GM12878 (cell line): ENCODE results near the gene NR3C1. TPM values are rescaled to one million over a fixed set of nuclear protein-coding genes. Genes with fewer than 3 reads are reported as not detected.
A peak's percentile ranks its signal among the peaks of the same experiment; 100 is the strongest.

Experiments
- CHD1 ChIP-seq: IDR thresholded peaks from 2 replicates; pipeline ENCODE4 v1.6.1; 2012; ENCODE audit warnings: low read depth, low read length, improper control_type of control experiment
- CREM ChIP-seq: IDR thresholded peaks from 2 replicates; pipeline ENCODE4 v1.6.1; 2014; ENCODE audit warnings: antibody characterized with exemption, low read depth
- IKZF1 ChIP-seq: fragments of 450-650 bp; conservative IDR thresholded peaks from 2 replicates; pipeline ENCODE4 v1.6.1; 2017; ENCODE audit warnings: antibody characterized with exemption, mild to moderate bottlenecking
- IRF4 ChIP-seq: IDR thresholded peaks from 2 replicates; pipeline ENCODE4 v1.6.1; 2011; ENCODE audit warnings: low read depth, low read length
- MLLT1 ChIP-seq: fragments of 450-650 bp; IDR thresholded peaks from 2 replicates; pipeline ENCODE4 v1.6.1; 2016; ENCODE audit warnings: mild to moderate bottlenecking
- NFXL1 ChIP-seq: fragments of 450-650 bp; IDR thresholded peaks from 2 replicates; pipeline ENCODE4 v1.6.1; 2017; ENCODE audit warnings: antibody characterized with exemption, mild to moderate bottlenecking, borderline replicate concordance
- POLR2AphosphoS2 ChIP-seq: IDR thresholded peaks from 2 replicates; pipeline ENCODE4 v1.6.1; 2011; ENCODE audit warnings: low read depth, mild to moderate bottlenecking, low read length, improper control_type of control experiment, moderate library complexity
- RAD51 ChIP-seq: fragments of 450-650 bp; IDR thresholded peaks from 2 replicates; pipeline ENCODE4 v1.6.1; 2016; ENCODE audit warnings: moderate library complexity, mild to moderate bottlenecking, inconsistent platforms
- RELB ChIP-seq: fragments of 450-650 bp; IDR thresholded peaks from 2 replicates; pipeline ENCODE4 v1.6.1; 2017; ENCODE audit warnings: low read depth, mild to moderate bottlenecking, moderate library complexity
- SMAD5 ChIP-seq: IDR thresholded peaks from 2 replicates; pipeline ENCODE4 v1.6.1; 2016; ENCODE audit warnings: antibody characterized with exemption, low read depth
- SMC3 ChIP-seq: IDR thresholded peaks from 2 replicates; pipeline ENCODE4 v1.6.1; 2011; ENCODE audit warnings: low read length, improper control_type of control experiment, borderline replicate concordance
- polyA plus RNA-seq, 11 experiments: library from polyadenylated mRNA; depleted of rRNA in 4 of 11; unstranded in 6 of 11; stranded (reverse) in 5 of 11; fragments of >200 nt; fragmentation: Nextera tagmentation in 4 of 11; fragmentation: Illumina TruSeq in 1 of 11; extraction: Ambion mirVana in 4 of 11; extraction: Trizol in 1 of 11; gene quantifications; 1 replicate in 1 of 11; 2 replicates in 10 of 11; pipeline versions ENCODE4 v1.2.1 to v1.2.3, GENCODE V29; 2011 to 2016; ENCODE audit warnings: inconsistent platforms in 2 of 11, missing spikeins in 2 of 11, low read depth in 1 of 11
- total RNA-seq, 4 experiments: library from RNA; depleted of rRNA in 3 of 4; stranded (reverse); fragments of >200 nt in 3 of 4; fragmentation: Illumina TruSeq in 1 of 4; extraction: Trizol in 1 of 4; gene quantifications; 2 replicates each; pipeline versions ENCODE4 v1.2.1 to v1.2.3, GENCODE V29; 2013 to 2021
- TF ChIP-seq, protein P1 (sequence below): fragments of 450-650 bp; IDR thresholded peaks from 2 replicates; pipeline ENCODE4 v1.6.1; 2017; ENCODE audit warnings: mild to moderate bottlenecking, moderate library complexity
- TF ChIP-seq, protein P2 (sequence below): IDR thresholded peaks from 2 replicates; pipeline ENCODE4 v1.6.1; 2011; ENCODE audit warnings: borderline replicate concordance, low read depth, mild to moderate bottlenecking, moderate library complexity, low read length; ENCODE audit not compliant: insufficient read depth, poor library complexity, severe bottlenecking
- TF ChIP-seq, protein P3 (sequence below): fragments of 450-650 bp; IDR thresholded peaks from 2 replicates; pipeline ENCODE4 v1.6.1; 2017; ENCODE audit warnings: mild to moderate bottlenecking, moderate library complexity
- TF ChIP-seq, protein P4 (sequence below), 3 experiments: IDR thresholded peaks in 2 of 3; conservative IDR thresholded peaks in 1 of 3; 2 replicates each; pipeline ENCODE4 v1.5.1; 2011; ENCODE audit warnings: low read depth in 3 of 3, low read length in 3 of 3, mild to moderate bottlenecking in 3 of 3, control low read depth in 2 of 3, moderate library complexity in 2 of 3, inconsistent platforms in 1 of 3, mixed read lengths in 1 of 3; ENCODE audit not compliant: control insufficient read depth in 2 of 3, insufficient read depth in 1 of 3; ENCODE audit errors: extremely low read depth in 1 of 3

Gene NR3C1
- total and polyA plus RNA-seq, 10 of the 15 experiments (the other 5 are each of a cell fraction or from before 2014, with no cell fraction given): 49.7 to 141 (median 109) TPM

DNA sequence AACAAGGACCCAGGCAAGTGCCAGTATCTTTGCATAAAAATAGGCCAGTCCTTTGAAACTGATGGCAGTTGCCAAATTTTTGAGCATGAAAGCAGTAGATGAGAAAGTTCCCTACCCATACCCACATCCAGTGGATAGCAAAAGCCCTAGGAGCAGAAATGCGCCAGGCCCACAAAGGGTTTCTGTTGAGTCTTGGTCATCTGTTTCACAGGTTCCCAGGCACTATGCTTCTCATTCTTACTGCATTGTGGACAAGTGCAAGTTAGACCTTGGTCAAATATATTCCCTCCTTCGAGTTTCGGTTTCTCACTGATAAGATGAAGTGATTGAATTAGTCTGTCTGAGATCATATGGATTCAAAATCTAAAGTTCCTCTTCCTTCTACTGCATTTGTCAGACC lies 152.3 kb downstream of the NR3C1 start (continued):
- TF ChIP-seq, protein P1, sequence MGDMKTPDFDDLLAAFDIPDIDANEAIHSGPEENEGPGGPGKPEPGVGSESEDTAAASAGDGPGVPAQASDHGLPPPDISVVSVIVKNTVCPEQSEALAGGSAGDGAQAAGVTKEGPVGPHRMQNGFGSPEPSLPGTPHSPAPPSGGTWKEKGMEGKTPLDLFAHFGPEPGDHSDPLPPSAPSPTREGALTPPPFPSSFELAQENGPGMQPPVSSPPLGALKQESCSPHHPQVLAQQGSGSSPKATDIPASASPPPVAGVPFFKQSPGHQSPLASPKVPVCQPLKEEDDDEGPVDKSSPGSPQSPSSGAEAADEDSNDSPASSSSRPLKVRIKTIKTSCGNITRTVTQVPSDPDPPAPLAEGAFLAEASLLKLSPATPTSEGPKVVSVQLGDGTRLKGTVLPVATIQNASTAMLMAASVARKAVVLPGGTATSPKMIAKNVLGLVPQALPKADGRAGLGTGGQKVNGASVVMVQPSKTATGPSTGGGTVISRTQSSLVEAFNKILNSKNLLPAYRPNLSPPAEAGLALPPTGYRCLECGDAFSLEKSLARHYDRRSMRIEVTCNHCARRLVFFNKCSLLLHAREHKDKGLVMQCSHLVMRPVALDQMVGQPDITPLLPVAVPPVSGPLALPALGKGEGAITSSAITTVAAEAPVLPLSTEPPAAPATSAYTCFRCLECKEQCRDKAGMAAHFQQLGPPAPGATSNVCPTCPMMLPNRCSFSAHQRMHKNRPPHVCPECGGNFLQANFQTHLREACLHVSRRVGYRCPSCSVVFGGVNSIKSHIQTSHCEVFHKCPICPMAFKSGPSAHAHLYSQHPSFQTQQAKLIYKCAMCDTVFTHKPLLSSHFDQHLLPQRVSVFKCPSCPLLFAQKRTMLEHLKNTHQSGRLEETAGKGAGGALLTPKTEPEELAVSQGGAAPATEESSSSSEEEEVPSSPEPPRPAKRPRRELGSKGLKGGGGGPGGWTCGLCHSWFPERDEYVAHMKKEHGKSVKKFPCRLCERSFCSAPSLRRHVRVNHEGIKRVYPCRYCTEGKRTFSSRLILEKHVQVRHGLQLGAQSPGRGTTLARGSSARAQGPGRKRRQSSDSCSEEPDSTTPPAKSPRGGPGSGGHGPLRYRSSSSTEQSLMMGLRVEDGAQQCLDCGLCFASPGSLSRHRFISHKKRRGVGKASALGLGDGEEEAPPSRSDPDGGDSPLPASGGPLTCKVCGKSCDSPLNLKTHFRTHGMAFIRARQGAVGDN: 0 out of 2 replicates have a peak, but pooled peaks have one; percentile 15
- peak; percentile 44; the same call in 1 of the 2 replicates for TF ChIP-seq CREM
- no peak for TF ChIP-seq NFXL1
- no peak for TF ChIP-seq POLR2AphosphoS2
- TF ChIP-seq SMAD5: no peak
- TF ChIP-seq, protein P2, sequence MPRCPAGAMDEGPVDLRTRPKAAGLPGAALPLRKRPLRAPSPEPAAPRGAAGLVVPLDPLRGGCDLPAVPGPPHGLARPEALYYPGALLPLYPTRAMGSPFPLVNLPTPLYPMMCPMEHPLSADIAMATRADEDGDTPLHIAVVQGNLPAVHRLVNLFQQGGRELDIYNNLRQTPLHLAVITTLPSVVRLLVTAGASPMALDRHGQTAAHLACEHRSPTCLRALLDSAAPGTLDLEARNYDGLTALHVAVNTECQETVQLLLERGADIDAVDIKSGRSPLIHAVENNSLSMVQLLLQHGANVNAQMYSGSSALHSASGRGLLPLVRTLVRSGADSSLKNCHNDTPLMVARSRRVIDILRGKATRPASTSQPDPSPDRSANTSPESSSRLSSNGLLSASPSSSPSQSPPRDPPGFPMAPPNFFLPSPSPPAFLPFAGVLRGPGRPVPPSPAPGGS: peak; percentile 98
- TF ChIP-seq, protein P3, sequence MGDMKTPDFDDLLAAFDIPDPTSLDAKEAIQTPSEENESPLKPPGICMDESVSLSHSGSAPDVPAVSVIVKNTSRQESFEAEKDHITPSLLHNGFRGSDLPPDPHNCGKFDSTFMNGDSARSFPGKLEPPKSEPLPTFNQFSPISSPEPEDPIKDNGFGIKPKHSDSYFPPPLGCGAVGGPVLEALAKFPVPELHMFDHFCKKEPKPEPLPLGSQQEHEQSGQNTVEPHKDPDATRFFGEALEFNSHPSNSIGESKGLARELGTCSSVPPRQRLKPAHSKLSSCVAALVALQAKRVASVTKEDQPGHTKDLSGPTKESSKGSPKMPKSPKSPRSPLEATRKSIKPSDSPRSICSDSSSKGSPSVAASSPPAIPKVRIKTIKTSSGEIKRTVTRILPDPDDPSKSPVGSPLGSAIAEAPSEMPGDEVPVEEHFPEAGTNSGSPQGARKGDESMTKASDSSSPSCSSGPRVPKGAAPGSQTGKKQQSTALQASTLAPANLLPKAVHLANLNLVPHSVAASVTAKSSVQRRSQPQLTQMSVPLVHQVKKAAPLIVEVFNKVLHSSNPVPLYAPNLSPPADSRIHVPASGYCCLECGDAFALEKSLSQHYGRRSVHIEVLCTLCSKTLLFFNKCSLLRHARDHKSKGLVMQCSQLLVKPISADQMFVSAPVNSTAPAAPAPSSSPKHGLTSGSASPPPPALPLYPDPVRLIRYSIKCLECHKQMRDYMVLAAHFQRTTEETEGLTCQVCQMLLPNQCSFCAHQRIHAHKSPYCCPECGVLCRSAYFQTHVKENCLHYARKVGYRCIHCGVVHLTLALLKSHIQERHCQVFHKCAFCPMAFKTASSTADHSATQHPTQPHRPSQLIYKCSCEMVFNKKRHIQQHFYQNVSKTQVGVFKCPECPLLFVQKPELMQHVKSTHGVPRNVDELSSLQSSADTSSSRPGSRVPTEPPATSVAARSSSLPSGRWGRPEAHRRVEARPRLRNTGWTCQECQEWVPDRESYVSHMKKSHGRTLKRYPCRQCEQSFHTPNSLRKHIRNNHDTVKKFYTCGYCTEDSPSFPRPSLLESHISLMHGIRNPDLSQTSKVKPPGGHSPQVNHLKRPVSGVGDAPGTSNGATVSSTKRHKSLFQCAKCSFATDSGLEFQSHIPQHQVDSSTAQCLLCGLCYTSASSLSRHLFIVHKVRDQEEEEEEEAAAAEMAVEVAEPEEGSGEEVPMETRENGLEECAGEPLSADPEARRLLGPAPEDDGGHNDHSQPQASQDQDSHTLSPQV: no peak
- TF ChIP-seq SMC3: peak; percentile 22; the same call in 1 of the 2 replicates
- no peak for TF ChIP-seq RELB
- peak; percentile 68; the same call in 1 of the 2 replicates for TF ChIP-seq IRF4
- no peak for TF ChIP-seq RAD51
- peak; percentile 67 for TF ChIP-seq IKZF1
- TF ChIP-seq CHD1: no peak
- no peak for TF ChIP-seq MLLT1
- TF ChIP-seq, protein P4, sequence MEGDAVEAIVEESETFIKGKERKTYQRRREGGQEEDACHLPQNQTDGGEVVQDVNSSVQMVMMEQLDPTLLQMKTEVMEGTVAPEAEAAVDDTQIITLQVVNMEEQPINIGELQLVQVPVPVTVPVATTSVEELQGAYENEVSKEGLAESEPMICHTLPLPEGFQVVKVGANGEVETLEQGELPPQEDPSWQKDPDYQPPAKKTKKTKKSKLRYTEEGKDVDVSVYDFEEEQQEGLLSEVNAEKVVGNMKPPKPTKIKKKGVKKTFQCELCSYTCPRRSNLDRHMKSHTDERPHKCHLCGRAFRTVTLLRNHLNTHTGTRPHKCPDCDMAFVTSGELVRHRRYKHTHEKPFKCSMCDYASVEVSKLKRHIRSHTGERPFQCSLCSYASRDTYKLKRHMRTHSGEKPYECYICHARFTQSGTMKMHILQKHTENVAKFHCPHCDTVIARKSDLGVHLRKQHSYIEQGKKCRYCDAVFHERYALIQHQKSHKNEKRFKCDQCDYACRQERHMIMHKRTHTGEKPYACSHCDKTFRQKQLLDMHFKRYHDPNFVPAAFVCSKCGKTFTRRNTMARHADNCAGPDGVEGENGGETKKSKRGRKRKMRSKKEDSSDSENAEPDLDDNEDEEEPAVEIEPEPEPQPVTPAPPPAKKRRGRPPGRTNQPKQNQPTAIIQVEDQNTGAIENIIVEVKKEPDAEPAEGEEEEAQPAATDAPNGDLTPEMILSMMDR (IDR thresholded peaks at IDR 0.05 in 2 of 3, conservative IDR thresholded peaks at IDR 0.05 in 1 of 3; ENCODE audit: control insufficient read depth in 2 of 3, extremely low read depth in 1 of 3, insufficient read depth in 1 of 3, low read depth in 3 of 3, low read length in 3 of 3): no peak
